GM23338 (cell line): ENCODE results near the gene TOR1B. TPM values are rescaled to one million over a fixed set of nuclear protein-coding genes. Genes with fewer than 3 reads are reported as not detected.

ENCODE experiments used
- ATAC-seq: fragments of 200-7000 bp; cut with Tn5 transposase; 3 replicates; pipeline ENCODE4 v1.9.1; 2020
- DNase-seq: peaks from one replicate; pipeline ENCODE4 v3.0.0-alpha.2; 2015; ENCODE audit warnings: low spot score
- H2AFZ ChIP-seq: fragments of 200-600 bp; sonication (generic); 2 replicates; pipeline ENCODE4 v1.8.0; 2016; ENCODE audit warnings: antibody characterized with exemption, mild to moderate bottlenecking, moderate library complexity
- H3F3A ChIP-seq: fragments of 200-600 bp; sonication (generic); replicated peaks from 2 replicates; pipeline ENCODE4 v1.8.0; 2017; ENCODE audit warnings: antibody characterized with exemption, mixed run types, low read depth
- H3K27ac ChIP-seq: fragments of 200-600 bp; sonication (generic); 2 replicates; pipeline ENCODE4 v1.6.1; 2016; ENCODE audit warnings: low read depth
- H3K27me3 ChIP-seq: fragments of 200-600 bp; sonication (generic); 2 replicates; pipeline ENCODE4 v1.8.0; 2016; ENCODE audit warnings: mild to moderate bottlenecking, mixed run types, moderate library complexity; ENCODE audit not compliant: insufficient read depth
- H3K36me3 ChIP-seq: fragments of 200-600 bp; sonication (generic); 2 replicates; pipeline ENCODE4 v1.8.0; 2016; ENCODE audit warnings: mild to moderate bottlenecking; ENCODE audit not compliant: insufficient read depth
- H3K4me1 ChIP-seq: fragments of 200-600 bp; sonication (generic); 2 replicates; pipeline ENCODE4 v1.8.0; 2016; ENCODE audit warnings: mild to moderate bottlenecking, moderate library complexity; ENCODE audit not compliant: insufficient read depth
- H3K4me2 ChIP-seq: fragments of 200-600 bp; sonication (generic); 2 replicates; pipeline ENCODE4 v1.7.1; 2017; ENCODE audit warnings: mixed run types
- H3K4me3 ChIP-seq: fragments of 200-600 bp; sonication (generic); 2 replicates; pipeline ENCODE4 v1.6.1; 2016; ENCODE audit warnings: mixed run types
- H3K79me2 ChIP-seq: fragments of 200-600 bp; sonication (generic); replicated peaks from 2 replicates; pipeline ENCODE4 v1.8.0; 2017; ENCODE audit warnings: mild to moderate bottlenecking; ENCODE audit not compliant: insufficient read depth
- H3K9me2 ChIP-seq: fragments of 200-600 bp; sonication (generic); 2 replicates; pipeline ENCODE4 v1.8.0; 2017; ENCODE audit not compliant: insufficient read depth
- H4K20me1 ChIP-seq: fragments of 200-600 bp; sonication (generic); replicated peaks from 2 replicates; pipeline ENCODE4 v1.8.0; 2017; ENCODE audit warnings: mild to moderate bottlenecking; ENCODE audit not compliant: insufficient read depth
- H3K27ac Mint-ChIP-seq: 2 replicates; pipeline ENCODE4 v1.8.0; 2020; ENCODE audit warnings: inconsistent platforms, mild to moderate bottlenecking, moderate library complexity, mixed read lengths
- H3K27me3 Mint-ChIP-seq: 3 replicates; pipeline ENCODE4 v1.8.0; 2022; ENCODE audit warnings: low read depth, mild to moderate bottlenecking, moderate library complexity, mixed read lengths, inconsistent platforms; ENCODE audit not compliant: insufficient read depth, poor library complexity
- H3K36me3 Mint-ChIP-seq: 3 replicates; pipeline ENCODE4 v1.8.0; 2021; ENCODE audit warnings: low read depth, mild to moderate bottlenecking, inconsistent platforms, moderate library complexity, mixed read lengths
- H3K4me1 Mint-ChIP-seq: 3 replicates; pipeline ENCODE4 v1.8.0; 2020; ENCODE audit warnings: mild to moderate bottlenecking, inconsistent platforms, mixed read lengths
- H3K4me3 Mint-ChIP-seq: 3 replicates; pipeline ENCODE4 v1.8.0; 2021; ENCODE audit warnings: moderate library complexity, mild to moderate bottlenecking, inconsistent platforms, mixed read lengths
- H3K9me3 Mint-ChIP-seq: 3 replicates; pipeline ENCODE4 v1.8.0; 2020; ENCODE audit warnings: moderate library complexity, mild to moderate bottlenecking, inconsistent platforms, mixed read lengths
- CREB1 ChIP-seq: fragments of 250-450 bp; sonication (Bioruptor Pico); IDR thresholded peaks from 2 replicates; pipeline ENCODE4 v1.5.0; 2020; ENCODE audit warnings: low read depth, mild to moderate bottlenecking, moderate library complexity
- NANOG ChIP-seq: IDR thresholded peaks from 2 replicates; pipeline ENCODE4 v1.6.1; 2016; ENCODE audit warnings: antibody characterized with exemption, borderline replicate concordance
- POLR2AphosphoS5 ChIP-seq: IDR thresholded peaks from 2 replicates; pipeline ENCODE4 v1.6.1; 2016; ENCODE audit warnings: antibody characterized with exemption, low read depth
- ZNF331 ChIP-seq: fragments of 250-450 bp; sonication (Bioruptor Pico); IDR thresholded peaks from 2 replicates; pipeline ENCODE4 v1.5.0; 2020; ENCODE audit warnings: low read depth, mild to moderate bottlenecking, moderate library complexity
- polyA plus RNA-seq: library from polyadenylated mRNA; unstranded; fragments of >200 nt; fragmentation: Nextera tagmentation; extraction: Ambion mirVana; gene quantifications from 2 replicates; pipeline ENCODE4 v1.2.1, GENCODE V29; 2016
- total RNA-seq: library from RNA; depleted of rRNA; stranded (reverse); fragments of >200 nt; shearing (Covaris generic); gene quantifications from 2 replicates; pipeline ENCODE4 v1.2.3, GENCODE V29; 2014; rRNA removed
- TF ChIP-seq, protein P1 (sequence below): IDR thresholded peaks from 2 replicates; pipeline ENCODE4 v1.6.1; 2016; ENCODE audit warnings: antibody characterized with exemption

Gene TOR1B
- total and polyA plus RNA-seq, 2 experiments from 2014 or later: 10.6 to 42.4 TPM

DNA sequence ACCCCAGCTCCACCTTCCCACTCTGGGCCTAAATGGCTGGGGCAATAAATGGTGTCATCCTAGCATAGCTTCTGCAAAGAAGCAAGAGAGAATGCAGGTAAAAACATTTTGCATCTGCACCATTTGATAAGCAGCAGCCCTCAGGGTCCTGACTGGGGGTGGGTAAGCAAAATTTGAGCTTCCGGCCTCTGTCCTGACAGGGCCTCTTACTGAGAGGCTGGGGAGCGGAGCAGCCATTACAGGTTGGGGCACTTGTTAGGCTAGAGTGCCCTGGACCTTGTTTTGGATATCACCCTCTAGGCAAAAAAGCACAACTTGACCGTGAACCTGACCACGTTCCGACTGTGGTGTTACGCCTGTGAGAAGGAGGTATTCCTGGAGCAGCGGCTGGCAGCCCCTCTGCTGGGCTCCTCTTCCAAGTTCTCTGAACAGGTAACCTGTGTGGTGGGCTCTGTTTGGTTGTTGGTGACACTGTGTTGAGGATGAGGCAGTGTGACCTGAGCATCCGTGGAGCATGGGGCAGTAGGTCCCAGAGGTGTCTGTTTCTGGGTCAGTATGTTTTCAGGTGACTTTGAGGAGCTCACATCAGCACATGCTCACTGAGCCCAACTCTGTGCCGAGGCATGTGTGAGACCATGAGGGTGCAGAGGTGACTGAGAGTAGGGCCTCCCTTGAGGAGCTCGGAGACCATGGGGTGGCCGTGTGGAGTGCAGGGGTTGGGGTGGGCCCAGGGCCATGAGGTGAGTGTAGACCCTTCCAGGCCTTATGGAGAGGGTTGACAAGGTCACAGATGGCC is 55.4 kb downstream of the TOR1B start:
- no peak overlapping the region for H3K4me3 ChIP-seq
- no peaks in the 10 kb centered on the region for H3F3A ChIP-seq
- no peaks in the 10 kb centered on the region for H4K20me1 ChIP-seq
- no peaks in the 10 kb centered on the region for H3K36me3 ChIP-seq
- peaks cover 19% of the 10 kb centered on the region for H3K36me3 Mint-ChIP-seq
- H3K4me3 Mint-ChIP-seq: no peak overlapping the region
- no peak for DNase-seq
- no peaks in the 10 kb centered on the region for H3K79me2 ChIP-seq
- H3K27ac ChIP-seq: no peak overlapping the region
- H3K27me3 Mint-ChIP-seq: peaks cover 3% of the 10 kb centered on the region
- TF ChIP-seq NANOG: no peak
- TF ChIP-seq ZNF331 (CRISPR knock-in tag): no peak
- no peak for TF ChIP-seq CREB1 (CRISPR knock-in tag)
- no peak for TF ChIP-seq POLR2AphosphoS5
- TF ChIP-seq, protein P1, sequence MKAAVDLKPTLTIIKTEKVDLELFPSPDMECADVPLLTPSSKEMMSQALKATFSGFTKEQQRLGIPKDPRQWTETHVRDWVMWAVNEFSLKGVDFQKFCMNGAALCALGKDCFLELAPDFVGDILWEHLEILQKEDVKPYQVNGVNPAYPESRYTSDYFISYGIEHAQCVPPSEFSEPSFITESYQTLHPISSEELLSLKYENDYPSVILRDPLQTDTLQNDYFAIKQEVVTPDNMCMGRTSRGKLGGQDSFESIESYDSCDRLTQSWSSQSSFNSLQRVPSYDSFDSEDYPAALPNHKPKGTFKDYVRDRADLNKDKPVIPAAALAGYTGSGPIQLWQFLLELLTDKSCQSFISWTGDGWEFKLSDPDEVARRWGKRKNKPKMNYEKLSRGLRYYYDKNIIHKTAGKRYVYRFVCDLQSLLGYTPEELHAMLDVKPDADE: no peak
- no peak for ATAC-seq
- no peak overlapping the region for H2AFZ ChIP-seq
- no peaks in the 10 kb centered on the region for H3K27me3 ChIP-seq
- H3K9me3 Mint-ChIP-seq: no peaks in the 10 kb centered on the region; the same call in 2 of the 3 replicates
- H3K9me2 ChIP-seq: no peaks in the 10 kb centered on the region
- H3K4me1 Mint-ChIP-seq: no peaks in the 10 kb centered on the region
- H3K27ac Mint-ChIP-seq: no peak overlapping the region
- H3K4me1 ChIP-seq: no peaks in the 10 kb centered on the region
- no peak overlapping the region for H3K4me2 ChIP-seq

Other genes starting within 250 kb of the TOR1B start
- gene C9orf50, start 182.1 kb upstream of the TOR1B start, total RNA-seq: not detected in 2 replicates
- gene C9orf50, start 182.1 kb upstream of the TOR1B start, polyA plus RNA-seq: not detected in 2 replicates
- gene NTMT1, start 177.0 kb upstream of the TOR1B start, total RNA-seq: 44.2 and 59.4 TPM in 2 replicates
- gene NTMT1, start 177.0 kb upstream of the TOR1B start, polyA plus RNA-seq: 97.4 and 108 TPM in 2 replicates
- gene ASB6, start 161.0 kb upstream of the TOR1B start, total RNA-seq: 15.6 and 19.8 TPM in 2 replicates
- 8.8 and 9.7 TPM in 2 replicates for gene ASB6, start 161.0 kb upstream of the TOR1B start, polyA plus RNA-seq
- gene PRRX2, start 137.5 kb upstream of the TOR1B start, total RNA-seq: 4.5 and 8.3 TPM in 2 replicates
- 5.6 and 5.8 TPM in 2 replicates for gene PRRX2, start 137.5 kb upstream of the TOR1B start, polyA plus RNA-seq
- 3.6 and 3.9 TPM in 2 replicates for gene PTGES, start 50.1 kb upstream of the TOR1B start, total RNA-seq
- 2.8 and 3.3 TPM in 2 replicates for gene PTGES, start 50.1 kb upstream of the TOR1B start, polyA plus RNA-seq
- gene TOR1A, start 21.0 kb downstream of the TOR1B start, total RNA-seq: 33.9 and 45.7 TPM in 2 replicates
- gene TOR1A, start 21.0 kb downstream of the TOR1B start, polyA plus RNA-seq: 23.6 and 24.2 TPM in 2 replicates
- gene C9orf78, start 32.1 kb downstream of the TOR1B start, total RNA-seq: 34.4 and 46.1 TPM in 2 replicates
- gene C9orf78, start 32.1 kb downstream of the TOR1B start, polyA plus RNA-seq: 72.8 and 84.6 TPM in 2 replicates
- 12.0 and 13.0 TPM in 2 replicates for gene USP20, start 32.3 kb downstream of the TOR1B start, total RNA-seq
- 9.9 and 10.4 TPM in 2 replicates for gene USP20, start 32.3 kb downstream of the TOR1B start, polyA plus RNA-seq
- 25.0 and 28.8 TPM in 2 replicates for gene FNBP1, start 240.0 kb downstream of the TOR1B start, total RNA-seq
- 26.6 and 27.4 TPM in 2 replicates for gene FNBP1, start 240.0 kb downstream of the TOR1B start, polyA plus RNA-seq